Measurements from ENCODE around the gene AKNA.

DNA sequence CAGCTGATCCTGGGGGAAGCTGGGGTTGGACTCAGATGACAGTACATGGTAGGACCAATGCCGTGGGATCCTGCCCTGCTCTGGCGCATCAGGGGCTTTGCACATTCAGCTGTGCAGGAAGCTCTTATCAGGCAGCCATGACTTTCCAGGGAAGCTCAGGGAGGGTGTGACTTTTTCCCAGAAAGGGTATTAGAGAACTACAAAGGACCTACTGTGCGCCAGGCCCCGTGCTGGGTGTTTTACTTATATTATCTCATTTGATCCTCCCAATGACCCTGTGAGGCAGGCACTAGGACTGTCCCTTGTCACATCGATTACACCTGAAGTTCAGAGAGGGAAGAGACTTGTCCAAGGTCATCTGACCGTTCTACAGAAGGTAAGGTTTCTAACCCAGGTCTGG is 23.7 kb upstream of the AKNA start:
- TF ChIP-seq CTCF (IDR thresholded peaks at IDR 0.05; ENCODE audit: low read length) (no peak), EZH2 (IDR thresholded peaks at IDR 0.05; ENCODE audit: borderline replicate concordance, low read length) (no peak)

All from OCI-LY1 (cell line).